Middle frontal gyrus (tissue), 1 donor: Measurements from ENCODE around the gene SIX3.

Source experiments
- DNase-seq: peaks from one replicate; pipeline ENCODE4 v3.0.0-alpha.2; 2015; ENCODE audit warnings: low spot score; ENCODE audit errors: extremely low spot score

SIX3 gene

DNA sequence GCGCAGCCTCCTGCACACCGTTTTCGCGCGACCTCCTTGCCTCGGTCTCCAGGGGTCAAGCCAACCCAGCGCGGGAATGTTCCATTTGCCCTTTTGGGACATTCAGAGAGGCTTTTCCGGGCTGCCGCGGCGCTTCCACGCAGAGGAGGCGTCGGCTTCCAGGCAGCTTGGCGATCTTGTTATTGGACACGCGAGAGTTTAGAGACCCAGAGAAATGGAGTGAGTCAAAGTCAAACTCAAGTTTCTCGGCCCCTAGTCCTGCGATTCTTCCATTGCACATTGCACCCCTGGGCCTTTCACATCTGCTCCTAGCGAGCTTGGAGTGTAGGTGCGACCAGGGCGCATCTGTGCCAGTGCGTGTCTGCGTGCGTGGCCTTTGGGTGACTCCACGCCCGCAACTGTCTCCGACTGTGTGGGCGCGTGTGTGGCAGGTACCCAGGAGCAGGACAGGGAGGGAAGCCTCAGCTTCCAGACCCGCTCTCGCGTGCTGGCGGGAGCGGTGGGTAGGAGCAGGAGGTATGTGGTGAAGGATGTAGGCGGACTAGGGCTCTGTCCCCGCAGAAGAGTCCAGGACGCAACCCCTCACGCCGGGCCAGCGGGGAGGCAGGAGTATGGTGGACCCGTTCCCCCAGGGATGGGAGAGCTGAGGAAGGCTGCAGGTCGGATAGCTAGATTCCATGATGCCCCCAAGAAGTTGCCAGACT, 13.5 kb downstream of the SIX3 start:
- DNase-seq, result no peak

DNA sequence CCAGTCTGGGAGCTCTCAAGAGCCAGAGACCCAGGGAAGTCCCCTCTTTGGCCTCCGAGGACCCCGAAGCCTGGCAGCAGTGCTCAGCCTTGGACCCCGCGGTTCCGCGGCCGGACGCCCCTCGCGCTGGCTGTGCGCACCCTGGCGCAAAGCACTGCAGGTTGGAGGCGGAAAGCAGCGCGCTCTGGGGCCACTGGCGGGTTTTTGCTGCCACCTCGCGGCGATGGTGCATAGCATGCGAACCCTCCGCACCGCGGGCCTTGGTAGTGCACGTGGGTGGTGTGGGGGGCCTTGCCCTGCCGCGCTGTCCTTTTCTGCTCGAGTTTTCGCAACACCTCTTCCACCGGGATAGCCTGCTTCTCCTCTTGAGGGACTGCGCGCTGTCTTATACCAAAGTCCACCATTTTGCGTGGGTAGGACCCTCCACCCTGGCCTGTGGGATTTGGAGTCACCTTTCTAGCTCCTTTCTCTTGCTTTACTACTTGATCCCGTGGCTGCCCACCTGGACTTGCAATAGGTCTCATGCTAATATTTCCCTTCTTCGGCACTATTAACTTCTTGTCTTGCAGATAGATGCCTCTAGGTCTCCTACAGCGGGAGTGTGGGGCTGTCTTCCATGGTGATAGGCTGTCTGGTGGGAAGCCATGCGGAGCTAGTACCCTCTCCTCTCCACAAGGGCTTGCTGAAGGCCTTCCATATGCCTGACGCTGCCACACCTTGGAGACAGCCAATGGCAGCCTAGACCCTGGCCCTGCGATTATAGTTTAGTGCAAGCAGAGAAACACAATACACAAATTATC, 14.3 kb downstream of the SIX3 start:
- peak; percentile 23 for DNase-seq

DNA sequence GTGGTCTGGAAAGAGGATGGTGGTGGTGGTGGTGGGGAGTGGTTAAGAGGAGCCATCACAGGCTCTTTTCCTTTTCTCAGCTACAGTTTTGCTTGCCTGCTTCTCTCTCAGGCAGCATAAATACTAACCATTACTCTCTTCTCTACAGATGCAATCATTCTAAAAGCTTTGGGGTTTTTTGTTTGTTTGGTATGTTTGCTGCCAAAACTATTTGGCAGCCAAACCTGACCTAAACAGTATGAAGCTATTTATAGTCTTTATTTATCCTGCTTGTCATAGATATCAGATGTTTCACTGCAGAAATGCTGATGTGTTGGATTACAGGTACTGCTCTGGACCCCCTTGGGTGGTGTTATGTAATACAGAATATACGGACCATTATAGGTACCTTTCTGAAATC, 15.3 kb downstream of the SIX3 start:
- no peak for DNase-seq

- DNase-seq, result no peak
These were observed 16.3 kb downstream of the SIX3 start for GRCh38 chr2:44957656-44958327.

GRCh38 chr2:44959855-44960254, 18.4 kb downstream of the SIX3 start:
- DNase-seq, result no peak

DNA sequence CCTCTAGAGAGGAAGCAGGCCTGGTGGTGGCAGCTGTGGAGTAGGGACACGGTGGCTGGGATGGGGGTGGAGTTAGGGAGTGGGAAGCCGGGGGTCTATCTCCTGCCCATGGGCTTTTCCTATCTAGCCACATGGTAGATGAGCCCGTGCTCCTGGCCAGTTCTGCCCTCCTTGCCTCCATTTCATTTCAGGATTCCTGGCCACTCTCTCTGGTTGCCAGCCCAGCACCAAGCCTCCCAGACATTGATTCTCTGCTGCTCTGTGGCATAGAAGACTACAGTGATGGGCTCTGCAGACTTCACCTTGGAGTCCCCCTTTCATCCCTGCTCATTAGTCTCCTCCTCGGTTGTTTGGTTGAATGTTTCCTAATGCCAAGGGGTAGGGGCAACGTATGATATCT, 19.4 kb downstream of the SIX3 start:
- DNase-seq, result no peak

- no peak for DNase-seq
These were observed 20.7 kb downstream of the SIX3 start for GRCh38 chr2:44962176-44962695.

DNA sequence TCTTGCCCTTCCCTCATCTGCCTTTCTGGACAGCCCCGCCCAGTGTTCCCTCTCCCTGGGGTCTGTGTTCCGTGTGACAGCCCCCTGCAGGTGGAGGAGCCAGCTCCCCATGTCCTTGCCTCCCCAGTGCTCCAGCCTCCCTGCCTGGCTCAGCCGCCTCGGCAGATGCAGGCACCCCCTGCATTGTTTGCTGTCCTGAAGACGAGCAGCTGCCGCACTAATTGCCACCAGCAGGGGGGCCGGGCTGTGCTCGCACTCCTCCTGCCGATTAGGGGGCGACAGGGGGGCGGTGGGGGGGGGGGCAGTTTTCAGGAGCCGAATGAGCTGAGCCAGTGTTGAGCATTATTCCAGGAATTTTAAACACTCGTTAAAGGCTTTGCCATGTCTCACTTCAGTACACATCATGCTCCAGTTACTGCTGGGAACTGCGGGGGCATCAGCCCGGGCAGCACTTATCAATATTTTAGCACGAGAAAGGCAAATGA, 23.3 kb downstream of the SIX3 start:
- no peak for DNase-seq

DNA sequence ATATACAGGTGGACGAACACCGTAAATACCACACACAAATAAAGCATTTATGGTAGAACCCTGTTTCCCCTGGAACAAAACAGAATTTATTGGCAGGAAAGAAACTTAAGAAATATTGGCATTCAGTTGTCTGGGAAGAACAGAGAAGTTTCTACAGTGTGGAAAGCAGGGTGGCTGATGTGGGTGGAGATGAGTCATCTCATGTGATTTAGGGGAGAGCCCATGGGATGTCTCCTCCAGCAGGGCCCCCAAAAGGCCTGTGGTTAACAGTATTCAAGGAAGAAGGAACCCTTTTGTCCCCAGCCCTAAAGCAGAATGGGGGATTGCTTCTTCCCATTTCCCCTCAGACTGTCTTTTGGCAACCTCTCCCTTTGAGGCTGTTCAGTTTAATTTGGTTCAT, 24.2 kb downstream of the SIX3 start:
- DNase-seq, result no peak

- DNase-seq, result no peak
These were observed 25.6 kb downstream of the SIX3 start for GRCh38 chr2:44967056-44967455.

DNA sequence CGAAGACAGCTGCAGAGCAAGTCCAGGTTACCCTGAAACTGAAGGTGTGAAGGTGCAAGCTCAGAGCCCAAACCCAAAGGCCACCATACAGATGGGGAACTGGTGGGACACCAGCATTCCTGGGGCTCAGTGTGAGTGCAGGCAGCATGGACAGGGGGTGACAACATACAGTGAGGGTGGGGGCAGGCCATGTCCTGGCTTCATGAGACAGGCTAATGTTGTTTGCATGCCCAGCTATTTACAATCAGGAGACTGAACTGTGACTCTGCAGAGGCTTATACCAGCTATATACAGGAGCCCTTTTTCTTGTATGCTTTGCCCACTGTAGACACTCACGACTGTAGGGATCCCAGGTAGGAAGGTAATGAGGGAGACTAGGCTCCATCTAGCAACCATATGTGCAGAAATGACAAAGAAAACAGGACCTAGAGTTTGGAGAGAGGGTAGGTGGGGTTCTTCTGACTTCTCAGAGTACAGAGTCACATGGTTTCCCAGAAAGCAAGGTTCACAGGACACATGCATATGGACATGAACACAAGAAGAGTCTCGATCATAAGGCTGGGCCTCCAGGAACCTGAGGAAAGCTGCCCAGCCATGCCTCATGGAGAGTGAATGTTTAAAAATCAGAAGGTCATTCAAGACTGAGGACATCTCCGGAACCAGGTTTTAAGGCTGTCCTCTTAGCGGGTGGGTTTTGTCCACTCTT, 26.4 kb downstream of the SIX3 start:
- no peak for DNase-seq

DNA sequence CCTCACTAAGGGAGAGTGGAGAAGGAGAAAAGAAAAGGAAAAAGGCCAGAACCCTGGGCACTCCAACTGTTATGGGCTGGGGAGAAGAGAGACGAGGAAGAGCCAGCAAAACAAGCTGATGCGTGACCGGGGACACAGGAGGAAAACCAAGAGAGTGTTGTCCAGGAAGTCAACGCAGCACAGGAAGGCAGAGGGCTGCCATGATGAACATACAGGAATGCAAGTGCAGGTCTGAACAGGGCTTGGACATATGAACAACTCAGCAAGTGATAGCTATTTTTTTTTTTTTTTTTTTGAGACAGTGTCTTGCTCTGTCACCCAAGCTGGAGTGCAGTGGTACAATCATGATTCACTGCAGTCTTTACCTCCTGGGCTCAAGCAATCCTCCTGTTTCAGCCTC, 28.4 kb downstream of the SIX3 start:
- DNase-seq, result no peak

DNA sequence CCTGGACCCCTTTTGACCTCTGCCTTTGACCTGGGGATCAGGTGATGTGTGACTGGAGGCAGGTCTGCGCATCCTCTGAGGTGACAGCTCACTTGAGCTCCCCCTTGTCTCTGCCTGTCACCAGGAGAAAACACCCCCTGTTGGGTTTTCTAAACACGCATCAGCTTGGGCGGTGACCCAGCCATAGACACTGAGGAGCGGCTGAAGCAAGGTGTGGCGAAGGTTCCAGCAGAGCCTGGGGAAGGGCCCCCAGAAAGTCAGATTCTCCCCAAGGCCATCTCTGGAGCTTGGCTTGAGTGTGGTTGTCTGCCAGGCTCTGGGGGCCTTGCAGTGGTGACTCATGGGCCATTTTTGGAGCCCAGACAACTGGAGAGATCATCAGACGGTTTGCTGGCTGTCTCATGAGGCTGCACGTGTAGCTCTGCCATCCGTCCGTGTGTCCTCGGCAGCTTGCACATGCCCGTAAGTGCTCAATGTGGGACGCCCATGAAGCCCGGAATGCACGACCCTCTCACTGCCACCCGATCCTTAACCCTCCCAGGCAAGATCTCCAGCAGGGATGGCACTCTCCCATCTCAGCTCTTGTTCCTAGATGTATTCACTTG, 29.4 kb downstream of the SIX3 start:
- DNase-seq, result no peak

DNA sequence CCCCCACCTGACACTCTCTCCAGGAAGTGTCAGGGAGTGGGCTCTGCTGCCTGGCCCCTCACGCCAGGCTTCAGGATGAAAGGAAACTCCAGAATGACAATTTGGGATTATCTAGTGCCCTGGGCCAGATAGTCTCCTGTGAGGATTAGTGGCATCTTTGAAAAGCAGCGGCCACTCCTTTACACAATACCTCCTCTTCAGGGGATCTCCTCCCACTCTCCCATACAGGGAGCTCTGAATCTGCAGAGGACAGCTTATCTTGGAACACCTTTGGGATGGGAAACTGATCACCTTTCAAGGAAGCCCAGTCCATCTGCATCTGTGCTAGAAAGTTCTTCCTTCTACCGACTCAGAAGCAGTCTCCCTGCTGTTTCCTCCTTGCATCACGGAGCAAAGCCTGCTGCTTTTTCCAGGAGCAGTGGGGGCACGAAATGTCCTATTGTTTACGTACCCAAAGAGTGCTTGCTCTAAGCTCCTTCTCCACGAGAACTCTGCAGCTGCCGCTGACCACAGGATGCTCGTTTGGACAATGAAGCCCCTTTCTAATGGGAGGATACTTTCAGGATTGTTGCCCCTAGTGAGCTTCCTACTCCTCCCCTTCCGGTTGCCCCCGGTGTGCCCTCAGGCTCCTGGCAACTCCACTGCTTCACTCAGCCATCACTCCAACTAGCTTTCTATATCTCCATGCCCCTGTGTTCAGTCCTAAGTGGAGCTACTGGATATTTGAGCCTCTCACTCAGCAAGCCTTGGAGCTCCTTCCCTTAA, 31.5 kb downstream of the SIX3 start:
- DNase-seq, result no peak

GRCh38 chr2:44974064-44974715, 32.7 kb downstream of the SIX3 start:
- DNase-seq, result no peak

GRCh38 chr2:44975571-44976450, 34.3 kb downstream of the SIX3 start:
- no peak for DNase-seq

- no peak for DNase-seq
These were observed 38.1 kb downstream of the SIX3 start for GRCh38 chr2:44979581-44979980.
